Ovary (tissue), 9 donors: Measurements from ENCODE around the gene ATF7IP. TPM values are rescaled to one million over a fixed set of nuclear protein-coding genes. Genes with fewer than 3 reads are reported as not detected.

Experiments
- DNase-seq, 5 donors: peaks; one replicate each; pipeline ENCODE4 v3.0.0-alpha.2; 2019 to 2020
- H3K27ac ChIP-seq, 2 donors: fragments of 200-600 bp; one replicate each; pipeline versions ENCODE4 v1.5.1 to v1.8.0; 2019 to 2022
- H3K27me3 ChIP-seq: fragments of 200-600 bp; one replicate; pipeline ENCODE4 v1.8.0; 2022
- H3K36me3 ChIP-seq: fragments of 200-600 bp; sonication (generic); one replicate; pipeline ENCODE4 v1.5.1; 2019
- H3K4me1 ChIP-seq: one replicate; pipeline ENCODE4 v1.8.1; 2013; ENCODE audit warnings: mild to moderate bottlenecking, moderate library complexity; ENCODE audit not compliant: insufficient read depth
- H3K4me3 ChIP-seq: fragments of 200-600 bp; sonication (generic); one replicate; pipeline ENCODE4 v1.5.1; 2017
- H3K9me3 ChIP-seq, 2 donors: fragments of 200-600 bp in 1 of 2; sonication (generic) in 1 of 2; one replicate each; pipeline versions ENCODE4 v1.5.1 to v1.8.1; 2013 to 2019; ENCODE audit warnings: mild to moderate bottlenecking in 1 of 2, moderate library complexity in 1 of 2
- EP300 ChIP-seq: sonication (generic); formaldehyde crosslinking; IDR thresholded peaks from one replicate; pipeline ENCODE4 v1.6.1; 2017; ENCODE audit warnings: antibody characterized with exemption
- POLR2A ChIP-seq: fragments of 450-650 bp; IDR thresholded peaks from one replicate; pipeline ENCODE4 v1.6.1; 2017; ENCODE audit warnings: antibody characterized with exemption, mild to moderate bottlenecking, moderate library complexity
- WGBS, 3 donors: extraction: QIAGEN DNeasy Blood & Tissue Kit in 1 of 3; methylation state at CpG; one replicate each; pipeline versions ENCODE4 v1.1.5 to v1.1.7; 2013 to 2017; 5-methylcytosine and 5-hydroxymethylcytosine counted together
- intact Hi-C, 4 donors: fragments of 100-400 bp; cut with DNase I; formaldehyde crosslinking; loops; one replicate each; pipeline versions ENCODE4 v1.11.0 to v1.15.1; 2022 to 2023
- polyA plus RNA-seq, 2 donors: library from polyadenylated mRNA; stranded (reverse); fragments of 200-250 nt in 1 of 2; fragments of 350-450 nt in 1 of 2; fragmentation: Illumina TruSeq in 1 of 2; extraction: RNeasy Lipid Tissue Mini Kit (QIAGEN cat#74804) in 1 of 2; gene quantifications; one replicate each; pipeline ENCODE4 v1.2.3, GENCODE V29; 2013 to 2014
- total RNA-seq, 7 donors: library from RNA; depleted of rRNA in 2 of 7; stranded (reverse); fragments of >200 nt in 2 of 7; fragmentation: NEBNext Ultra II Directional in 3 of 7; extraction: Animal tissue kit (Norgen Biotek cat#: 25700) in 3 of 7; gene quantifications; one replicate each; pipeline versions ENCODE4 v1.1.0 to v1.2.4, GENCODE V29; 2016 to 2023
- TF ChIP-seq, protein P1 (sequence below), 3 donors: fragments of 450-650 bp in 2 of 3; fragments of 200-600 bp in 1 of 3; IDR thresholded peaks; one replicate each; pipeline versions ENCODE4 v1.5.1 to v1.8.0; 2016 to 2022; ENCODE audit warnings: antibody characterized with exemption in 3 of 3, mild to moderate bottlenecking in 1 of 3
- donor health status: DM: no; HTN: no; CAD: no; lungs with moderate emphysema.
- donor health status: DM: no; HTN: no; CAD: no.
- donor health status: Bipolar disorder and iron deficiency.
- donor health status: DM: yes; HTN: yes; CAD: no.
- donor health status: DM: no; HTN: no; CAD: no.
- donor health status: DM: yes; HTN: yes; CAD: no.

Gene ATF7IP
- total and polyA plus RNA-seq, 9 donors: 12.4 to 91.5 (median 71.9) TPM

DNA sequence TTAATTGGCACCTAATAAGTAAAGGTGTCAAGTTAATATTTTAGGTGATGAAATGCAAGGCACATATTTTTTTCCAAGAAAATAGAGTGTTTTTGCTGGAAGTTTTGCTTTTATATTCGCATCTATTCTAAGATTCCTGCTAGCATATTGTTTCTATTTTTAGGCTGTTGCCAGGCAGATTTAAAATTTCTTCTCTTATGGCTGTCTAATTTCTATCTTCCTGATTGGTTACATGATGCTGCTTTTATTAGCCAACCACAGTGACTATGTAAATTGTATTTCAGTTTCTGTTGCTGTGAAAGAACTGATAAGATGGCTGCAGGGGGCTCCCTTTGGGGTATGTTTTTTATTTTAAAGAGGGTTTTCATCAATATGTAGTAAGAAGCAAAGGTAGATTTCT, 42.7 kb downstream of the ATF7IP start:
- DNase-seq: no peak
- TF ChIP-seq EP300 (no peak), POLR2A (no peak)
- TF ChIP-seq, protein P1, sequence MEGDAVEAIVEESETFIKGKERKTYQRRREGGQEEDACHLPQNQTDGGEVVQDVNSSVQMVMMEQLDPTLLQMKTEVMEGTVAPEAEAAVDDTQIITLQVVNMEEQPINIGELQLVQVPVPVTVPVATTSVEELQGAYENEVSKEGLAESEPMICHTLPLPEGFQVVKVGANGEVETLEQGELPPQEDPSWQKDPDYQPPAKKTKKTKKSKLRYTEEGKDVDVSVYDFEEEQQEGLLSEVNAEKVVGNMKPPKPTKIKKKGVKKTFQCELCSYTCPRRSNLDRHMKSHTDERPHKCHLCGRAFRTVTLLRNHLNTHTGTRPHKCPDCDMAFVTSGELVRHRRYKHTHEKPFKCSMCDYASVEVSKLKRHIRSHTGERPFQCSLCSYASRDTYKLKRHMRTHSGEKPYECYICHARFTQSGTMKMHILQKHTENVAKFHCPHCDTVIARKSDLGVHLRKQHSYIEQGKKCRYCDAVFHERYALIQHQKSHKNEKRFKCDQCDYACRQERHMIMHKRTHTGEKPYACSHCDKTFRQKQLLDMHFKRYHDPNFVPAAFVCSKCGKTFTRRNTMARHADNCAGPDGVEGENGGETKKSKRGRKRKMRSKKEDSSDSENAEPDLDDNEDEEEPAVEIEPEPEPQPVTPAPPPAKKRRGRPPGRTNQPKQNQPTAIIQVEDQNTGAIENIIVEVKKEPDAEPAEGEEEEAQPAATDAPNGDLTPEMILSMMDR (IDR thresholded peaks at IDR 0.05): no peak
- H3K9me3 ChIP-seq: no peaks in the 10 kb centered on the region
- H3K27me3 ChIP-seq: no peaks in the 10 kb centered on the region
- no peak overlapping the region for H3K4me3 ChIP-seq
- peaks cover 5% of the 10 kb centered on the region for H3K4me1 ChIP-seq
- 20 to 27% (median 24%) methylated on average over 1 of the region's 1 CpG for WGBS, 3 donors
- H3K36me3 ChIP-seq: no peaks in the 10 kb centered on the region
- H3K27ac ChIP-seq: no peak overlapping the region
- intact Hi-C loops: no loop called here

DNA sequence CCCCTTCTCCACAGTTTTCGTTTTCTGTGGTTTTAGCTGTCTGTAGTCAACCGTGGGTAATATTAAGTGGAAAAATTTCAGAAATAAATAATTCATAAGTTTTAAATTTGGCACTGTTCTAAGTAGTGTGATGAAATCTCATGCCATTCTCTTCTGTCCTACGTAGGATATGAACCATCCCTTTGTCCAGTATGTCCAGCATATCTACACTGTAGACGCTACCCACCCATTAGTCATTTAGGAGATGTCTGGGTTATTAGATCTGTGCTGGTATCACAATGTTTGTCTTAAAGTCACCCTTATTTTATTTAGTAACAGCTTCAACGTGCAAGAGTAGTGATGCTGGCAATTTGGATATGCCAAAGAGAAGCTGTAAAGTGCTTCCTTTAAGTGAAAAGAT, 44.7 kb downstream of the ATF7IP start:
- no peaks in the 10 kb centered on the region for H3K27me3 ChIP-seq
- no peak for DNase-seq
- no peak for TF ChIP-seq POLR2A
- TF ChIP-seq EP300: no peak
- TF ChIP-seq, protein P1 (IDR thresholded peaks at IDR 0.05): no peak
- intact Hi-C loops: no loop called here
- no peaks in the 10 kb centered on the region for H3K9me3 ChIP-seq
- H3K4me3 ChIP-seq: no peak overlapping the region
- H3K4me1 ChIP-seq: peaks cover 3% of the 10 kb centered on the region
- H3K36me3 ChIP-seq: no peaks in the 10 kb centered on the region
- no peak overlapping the region for H3K27ac ChIP-seq
- WGBS, 3 donors: 85 to 96% (median 92%) methylated on average over 5 of the region's 5 CpGs

DNA sequence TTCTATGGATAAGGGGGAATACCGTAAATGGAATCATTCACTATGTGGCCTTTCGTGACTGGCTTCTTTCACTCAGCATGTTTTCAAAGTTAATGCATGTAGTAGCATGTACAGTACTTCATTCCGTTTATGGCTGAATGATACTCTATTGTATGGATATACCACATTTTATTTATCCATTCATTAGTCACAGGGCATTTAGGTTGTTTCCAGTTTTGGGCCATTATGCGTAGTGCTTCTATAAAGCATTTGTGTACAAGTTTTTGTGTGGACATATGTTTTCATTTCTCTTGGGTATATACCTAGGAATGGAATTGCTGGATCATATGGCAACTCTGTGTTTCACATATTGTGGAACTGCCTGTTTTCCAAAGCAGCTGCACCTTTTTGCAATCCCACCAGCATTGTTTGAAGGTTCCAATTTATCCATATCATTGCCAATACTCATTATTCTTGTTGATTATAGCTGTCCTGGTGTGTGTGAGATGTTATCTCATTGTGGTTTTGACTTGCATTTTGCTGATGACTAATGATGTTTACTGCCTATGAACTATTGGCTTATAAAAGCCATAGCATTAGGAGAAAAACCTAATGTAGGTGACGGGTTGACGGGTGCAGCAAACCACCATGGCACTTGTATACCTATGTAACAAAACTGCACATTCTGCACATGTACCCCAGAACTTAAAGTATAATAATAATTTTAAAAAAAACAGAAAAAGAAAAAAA, 45.5 kb downstream of the ATF7IP start:
- Histone ChIP-seq H3K4me1 (peaks cover 3% of the 10 kb centered on the region), H3K27ac (no peak overlapping the region), H3K27me3 (no peaks in the 10 kb centered on the region), H3K9me3 (no peaks in the 10 kb centered on the region), H3K4me3 (no peak overlapping the region), H3K36me3 (no peaks in the 10 kb centered on the region)
- TF ChIP-seq POLR2A (no peak), EP300 (no peak)
- TF ChIP-seq, protein P1 (IDR thresholded peaks at IDR 0.05): no peak
- 95 to 97% (median 97%) methylated on average over 6 of the region's 6 CpGs for WGBS, 3 donors
- DNase-seq: no peak
- intact Hi-C loops: no loop called here

- Histone ChIP-seq H3K4me1 (peaks cover 1% of the 10 kb centered on the region), H3K27ac (no peak overlapping the region), H3K27me3 (no peaks in the 10 kb centered on the region), H3K36me3 (no peaks in the 10 kb centered on the region), H3K4me3 (no peak overlapping the region), H3K9me3 (no peaks in the 10 kb centered on the region)
- intact Hi-C loops: no loop called here
- DNase-seq: no peak
- no peak for TF ChIP-seq POLR2A
- WGBS, 3 donors: 39 to 56% (median 47%) methylated on average over 1 of the region's 1 CpG
Observed at GRCh38 chr12:14416658-14417057, 51.2 kb downstream of the ATF7IP start.

DNA sequence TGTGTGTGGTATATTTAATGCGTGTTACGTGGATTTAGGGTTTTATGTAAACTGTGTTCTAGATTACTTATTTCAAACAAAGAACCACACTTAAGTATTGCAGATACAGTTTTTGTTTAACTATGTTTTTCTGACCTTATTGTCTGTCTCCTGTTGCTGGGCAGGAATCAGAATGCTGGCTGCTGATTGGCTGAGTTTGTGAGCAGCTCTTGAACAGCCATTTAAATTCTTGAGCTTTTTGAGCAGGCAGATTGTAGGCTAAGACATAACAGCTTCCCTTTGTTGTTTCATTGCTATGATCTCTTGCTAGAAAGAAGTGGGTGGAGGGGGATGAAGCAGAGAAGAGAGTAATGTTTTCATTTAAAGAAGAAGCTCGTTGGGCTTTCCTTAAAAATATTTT, 52.2 kb downstream of the ATF7IP start:
- 65 to 69% (median 68%) methylated on average over 3 of the region's 3 CpGs for WGBS, 3 donors
- no peak for DNase-seq
- H3K27me3 ChIP-seq: no peaks in the 10 kb centered on the region
- intact Hi-C loops: no loop called here
- H3K4me1 ChIP-seq: peaks cover 1% of the 10 kb centered on the region
- H3K4me3 ChIP-seq: no peak overlapping the region
- no peaks in the 10 kb centered on the region for H3K36me3 ChIP-seq
- no peaks in the 10 kb centered on the region for H3K9me3 ChIP-seq
- no peak overlapping the region for H3K27ac ChIP-seq
- no peak for TF ChIP-seq POLR2A
- TF ChIP-seq, protein P1 (IDR thresholded peaks at IDR 0.05): no peak
- TF ChIP-seq EP300: no peak
